ENCODE measurements around the gene FAM181A. TPM values are rescaled to one million over a fixed set of nuclear protein-coding genes. Genes with fewer than 3 reads are reported as not detected.

Gene FAM181A
- total and polyA plus RNA-seq, 2 experiments from 2014 or later, result not detected

DNA sequence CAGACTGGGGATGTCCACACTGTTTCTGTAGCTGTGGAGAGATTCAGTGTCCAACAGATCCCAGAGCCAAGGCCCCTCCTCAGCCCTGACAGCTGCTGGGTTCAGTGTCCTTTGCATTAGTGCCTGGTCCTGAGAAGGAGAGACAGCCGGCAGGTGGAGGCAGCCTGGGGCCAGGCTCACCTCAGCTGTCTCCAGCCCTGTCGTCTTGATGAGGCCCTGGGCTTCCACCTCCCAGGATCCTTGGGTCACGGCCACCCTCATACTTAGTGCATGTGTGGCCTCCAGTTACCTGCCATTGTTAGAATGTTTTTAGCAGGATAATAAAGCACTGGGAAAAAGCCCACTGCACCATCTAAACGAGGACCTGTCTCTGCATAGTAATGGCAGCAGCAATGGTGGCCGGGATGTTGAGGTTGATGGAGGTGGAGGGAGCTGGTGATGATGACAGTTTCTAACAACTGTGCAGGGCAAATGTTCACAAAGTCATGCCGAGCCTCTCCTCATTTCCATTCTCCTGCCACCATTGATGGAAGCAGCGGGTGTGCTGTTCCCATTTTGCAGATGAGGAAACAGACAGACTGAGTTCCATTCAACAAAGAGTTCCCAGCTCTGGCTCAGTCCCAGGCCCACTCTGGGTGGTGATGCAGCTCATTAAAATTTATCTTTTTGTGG is 31.6 kb downstream of the FAM181A start:
- WGBS, 2 experiments (ENCODE audit: low coverage in 1 of 2, low lambda C conversion rate in 2 of 2, missing lambda C conversion rate in 2 of 2), result 79 to 80% methylated on average over 7 of the region's 7 CpGs
- H3K9me2 ChIP-seq (ENCODE audit: insufficient read depth), result no peaks in the 10 kb centered on the region
- H3F3A ChIP-seq (ENCODE audit: insufficient read depth), result peaks cover 13% of the 10 kb centered on the region
- H3K27ac ChIP-seq, result peak overlapping the region; percentile 34
- no peak overlapping the region for H3K4me3 ChIP-seq
- H4K20me1 ChIP-seq (ENCODE audit: insufficient read depth), result no peaks in the 10 kb centered on the region
- no peaks in the 10 kb centered on the region for H3K9me3 ChIP-seq (ENCODE audit: low read depth)
- H3K27me3 ChIP-seq (replicated peaks; ENCODE audit: insufficient read depth), result 0 out of 2 replicates have a peak, but pooled peaks cover 6% of the 10 kb centered on the region
- TF ChIP-seq EZH2 (IDR thresholded peaks at IDR 0.05; ENCODE audit: insufficient read depth, poor library complexity, severe bottlenecking), result no peak
- no peak for TF ChIP-seq EZH2phosphoT487 (IDR thresholded peaks at IDR 0.05; ENCODE audit: insufficient read depth, low read depth)
- H3K4me1 ChIP-seq (ENCODE audit: insufficient read depth), result peaks cover 13% of the 10 kb centered on the region; the same call in 1 of the 2 replicates
- no peaks in the 10 kb centered on the region for H3K79me2 ChIP-seq (ENCODE audit: insufficient read depth)
- H3K9ac ChIP-seq, result no peak overlapping the region
- no peaks in the 10 kb centered on the region for H3K36me3 ChIP-seq (ENCODE audit: low read depth)
- H2AFZ ChIP-seq, result no peak overlapping the region
- H3K4me2 ChIP-seq (ENCODE audit: unreplicated experiment), result no peak overlapping the region
- no peak for DNase-seq
- in situ Hi-C loops (cut with MboI), result no loop called here

DNA sequence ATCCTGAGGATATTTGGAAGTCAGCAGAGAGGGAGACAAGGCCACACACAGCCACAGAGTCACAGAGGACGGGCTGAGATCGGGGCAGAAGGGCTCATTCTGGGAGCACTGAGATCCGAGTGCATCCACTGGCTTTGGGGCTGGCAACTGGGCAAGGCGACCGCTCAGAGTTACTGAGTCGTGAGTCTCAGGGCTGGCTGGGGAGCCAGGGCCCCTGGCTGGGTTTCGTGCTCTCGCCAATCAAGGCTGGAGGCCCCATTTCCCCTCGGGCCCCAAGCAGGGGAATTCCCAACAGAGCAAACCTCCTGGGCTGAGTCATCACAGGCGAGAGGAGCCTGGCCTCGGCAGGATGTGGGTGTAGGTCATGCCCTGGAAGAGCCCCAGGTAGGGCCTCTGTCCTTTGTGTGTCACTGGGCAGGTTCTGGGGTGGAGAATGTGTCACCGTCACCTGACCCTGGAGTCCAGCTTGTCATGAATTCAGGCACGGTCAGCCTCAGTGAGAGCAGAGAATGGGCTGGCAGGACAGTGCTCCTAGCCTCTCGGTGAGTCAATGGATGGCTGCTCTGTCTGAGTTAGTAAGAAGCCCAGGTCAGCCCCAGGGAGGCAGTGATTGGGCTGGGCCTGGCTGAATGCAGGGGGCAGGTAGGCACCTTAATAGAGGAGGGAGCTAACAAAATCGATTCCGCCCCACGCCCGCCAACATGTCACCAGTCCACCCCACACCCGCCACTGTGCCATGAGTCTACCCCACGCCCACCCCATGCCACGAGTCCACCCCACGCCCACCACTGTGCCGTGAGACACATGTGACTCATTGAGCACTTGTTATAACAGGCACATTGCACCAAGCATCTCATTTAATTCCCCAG is 32.3 kb downstream of the FAM181A start:
- H3K9me3 ChIP-seq (ENCODE audit: low read depth), result no peaks in the 10 kb centered on the region
- 0 out of 2 replicates have a peak, but pooled peaks cover 6% of the 10 kb centered on the region for H3K27me3 ChIP-seq (replicated peaks; ENCODE audit: insufficient read depth)
- H3K36me3 ChIP-seq (ENCODE audit: low read depth), result no peaks in the 10 kb centered on the region
- TF ChIP-seq EZH2 (IDR thresholded peaks at IDR 0.05; ENCODE audit: insufficient read depth, poor library complexity, severe bottlenecking), result no peak
- TF ChIP-seq EZH2phosphoT487 (IDR thresholded peaks at IDR 0.05; ENCODE audit: insufficient read depth, low read depth), result no peak
- no peaks in the 10 kb centered on the region for H3K79me2 ChIP-seq (ENCODE audit: insufficient read depth)
- no peak overlapping the region for H2AFZ ChIP-seq
- no peak overlapping the region for H3K4me2 ChIP-seq (ENCODE audit: unreplicated experiment)
- peak; percentile 95 for DNase-seq
- H3K4me3 ChIP-seq, result no peak overlapping the region
- 49 to 51% methylated on average over 22 to 23 of the region's 23 CpGs for WGBS, 2 experiments (ENCODE audit: low coverage in 1 of 2, low lambda C conversion rate in 2 of 2, missing lambda C conversion rate in 2 of 2)
- peaks cover 13% of the 10 kb centered on the region; the same call in 1 of the 2 replicates for H3K4me1 ChIP-seq (ENCODE audit: insufficient read depth)
- H4K20me1 ChIP-seq (ENCODE audit: insufficient read depth), result no peaks in the 10 kb centered on the region
- H3F3A ChIP-seq (ENCODE audit: insufficient read depth), result peaks cover 13% of the 10 kb centered on the region
- in situ Hi-C loops (cut with MboI), result no loop called here
- H3K27ac ChIP-seq, result peak overlapping the region; percentile 34
- no peak overlapping the region for H3K9ac ChIP-seq
- no peaks in the 10 kb centered on the region for H3K9me2 ChIP-seq (ENCODE audit: insufficient read depth)

DNA sequence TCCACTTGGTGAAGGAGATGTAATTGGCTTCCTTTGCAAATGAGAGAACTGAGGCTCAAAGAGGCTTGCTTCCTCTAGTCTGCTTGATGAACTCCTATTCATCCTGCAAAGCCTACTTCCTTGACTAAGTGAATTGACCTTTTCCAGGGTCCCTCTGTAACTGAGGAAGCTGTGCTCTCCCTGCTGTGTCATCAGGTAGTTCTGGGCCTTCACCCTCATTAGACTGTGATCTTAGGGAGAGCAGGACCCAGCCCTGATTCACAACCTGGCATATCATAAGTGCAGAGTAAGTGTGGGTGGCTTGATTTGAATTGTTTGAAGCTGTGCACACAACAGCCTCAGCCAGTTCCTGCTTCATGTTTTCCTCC is 32.9 kb downstream of the FAM181A start:
- no peak overlapping the region for H2AFZ ChIP-seq
- TF ChIP-seq EZH2phosphoT487 (IDR thresholded peaks at IDR 0.05; ENCODE audit: insufficient read depth, low read depth), result no peak
- H3F3A ChIP-seq (ENCODE audit: insufficient read depth), result peaks cover 18% of the 10 kb centered on the region
- 0 out of 2 replicates have a peak overlapping the region, but pooled peaks have one; percentile 34 for H3K27ac ChIP-seq
- H3K9me3 ChIP-seq (ENCODE audit: low read depth), result no peaks in the 10 kb centered on the region
- no peak overlapping the region for H3K4me2 ChIP-seq (ENCODE audit: unreplicated experiment)
- DNase-seq, result peak; percentile 30
- H3K9me2 ChIP-seq (ENCODE audit: insufficient read depth), result no peaks in the 10 kb centered on the region
- H3K27me3 ChIP-seq (replicated peaks; ENCODE audit: insufficient read depth), result no peaks in the 10 kb centered on the region
- peaks cover 13% of the 10 kb centered on the region; the same call in 1 of the 2 replicates for H3K4me1 ChIP-seq (ENCODE audit: insufficient read depth)
- H3K36me3 ChIP-seq (ENCODE audit: low read depth), result no peaks in the 10 kb centered on the region
- H4K20me1 ChIP-seq (ENCODE audit: insufficient read depth), result no peaks in the 10 kb centered on the region
- in situ Hi-C loops (cut with MboI), result no loop called here
- H3K4me3 ChIP-seq, result no peak overlapping the region
- H3K9ac ChIP-seq, result no peak overlapping the region
- H3K79me2 ChIP-seq (ENCODE audit: insufficient read depth), result no peaks in the 10 kb centered on the region

DNA sequence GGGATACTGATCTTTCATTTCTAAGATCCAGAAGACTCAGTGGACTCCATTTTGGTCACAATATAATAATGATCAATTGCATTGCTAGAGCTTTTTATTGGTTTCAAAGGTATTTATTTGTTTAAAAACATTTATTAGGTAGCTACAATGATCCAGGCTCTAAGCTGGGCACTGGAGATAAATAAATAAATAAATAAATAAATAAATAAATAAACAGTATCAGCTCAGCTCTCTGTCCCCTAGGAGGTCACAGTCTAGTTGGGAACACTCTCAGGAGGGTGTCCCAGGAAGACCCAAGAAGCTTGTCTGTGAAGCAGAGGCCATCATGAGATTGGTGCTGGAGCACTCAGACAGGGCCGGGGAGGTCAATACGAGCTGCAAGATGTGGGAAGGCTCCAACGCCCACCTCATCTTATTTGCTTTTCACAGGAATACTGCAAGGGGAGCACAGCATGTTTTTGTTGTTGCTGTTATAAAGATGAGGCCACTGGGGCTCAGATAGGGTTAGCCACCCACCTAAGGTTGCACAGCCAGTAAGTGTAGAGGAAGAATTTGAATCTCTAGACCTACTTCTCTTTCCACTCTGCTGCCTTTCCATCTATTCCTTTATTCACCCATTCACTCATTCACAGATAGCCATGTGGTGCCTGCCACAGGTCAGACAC is 33.8 kb downstream of the FAM181A start:
- in situ Hi-C loops (cut with MboI), result no loop called here
- Histone ChIP-seq H3K4me2 (ENCODE audit: unreplicated experiment) (no peak overlapping the region), H4K20me1 (ENCODE audit: insufficient read depth) (no peaks in the 10 kb centered on the region), H3K4me3 (no peak overlapping the region), H2AFZ (no peak overlapping the region), H3K4me1 (ENCODE audit: insufficient read depth) (peaks cover 18% of the 10 kb centered on the region), H3K9me3 (ENCODE audit: low read depth) (no peaks in the 10 kb centered on the region), H3K79me2 (ENCODE audit: insufficient read depth) (no peaks in the 10 kb centered on the region), H3K36me3 (ENCODE audit: low read depth) (no peaks in the 10 kb centered on the region), H3K9me2 (ENCODE audit: insufficient read depth) (no peaks in the 10 kb centered on the region), H3F3A (ENCODE audit: insufficient read depth) (peaks cover 27% of the 10 kb centered on the region), H3K27ac (no peak overlapping the region), H3K9ac (no peak overlapping the region), H3K27me3 (replicated peaks; ENCODE audit: insufficient read depth) (no peaks in the 10 kb centered on the region)
- no peak for DNase-seq
- 98% methylated on average over 3 of the region's 3 CpGs for WGBS, 2 experiments (ENCODE audit: low coverage in 1 of 2, low lambda C conversion rate in 2 of 2, missing lambda C conversion rate in 2 of 2)
- TF ChIP-seq EZH2 (IDR thresholded peaks at IDR 0.05; ENCODE audit: insufficient read depth, poor library complexity, severe bottlenecking), result no peak
- no peak for TF ChIP-seq EZH2phosphoT487 (IDR thresholded peaks at IDR 0.05; ENCODE audit: insufficient read depth, low read depth)
